A673 (cell line): ENCODE data around the gene SFXN5. TPM values are rescaled to one million over a fixed set of nuclear protein-coding genes. Genes with fewer than 3 reads are reported as not detected.

ENCODE experiments used
- BruUV-seq: library from RNA; stranded (reverse); fragments of 400-500 nt; replicated peaks from 2 replicates; lab custom pipeline; 2021; lab: Mats Ljungman, UMichigan
- CTCF ChIA-PET: fragments of 300-600 bp; sonication (Branson Sonifier 250); formaldehyde crosslinking; loops from one replicate; lab custom pipeline; 2022; ENCODE audit warnings: antibody characterized with exemption; lab: Charles Lee
- POLR2A ChIA-PET: fragments of 300-600 bp; sonication (Branson Sonifier 250); formaldehyde crosslinking; loops from one replicate; lab custom pipeline; 2022; ENCODE audit warnings: antibody characterized with exemption; ENCODE audit not compliant: low non-redundant PET; lab: Charles Lee
- DNase-seq: peaks from one replicate; pipeline ENCODE4 v3.0.0-alpha.2; 2015; ENCODE audit warnings: low spot score
- H3K27ac ChIP-seq: fragments of 200-600 bp; sonication (generic); 2 replicates; pipeline ENCODE4 v1.5.1; 2016; ENCODE audit warnings: mixed run types, low read depth, mild to moderate bottlenecking, mixed read lengths, antibody characterized with exemption, low read length; ENCODE audit not compliant: poor library complexity, severe bottlenecking
- H3K27me3 ChIP-seq: fragments of 200-600 bp; sonication (generic); replicated peaks from 2 replicates; pipeline ENCODE4 v1.6.1; 2017; ENCODE audit warnings: mixed run types, low read depth, mild to moderate bottlenecking, mixed read lengths, antibody characterized with exemption, low read length; ENCODE audit not compliant: insufficient read depth, poor library complexity
- H3K36me3 ChIP-seq: fragments of 200-600 bp; sonication (generic); 2 replicates; pipeline ENCODE4 v1.6.1; 2016; ENCODE audit warnings: mixed run types, mild to moderate bottlenecking, mixed read lengths, antibody characterized with exemption, low read length; ENCODE audit not compliant: insufficient read depth, poor library complexity, severe bottlenecking
- H3K4me1 ChIP-seq: fragments of 200-600 bp; sonication (generic); 2 replicates; pipeline ENCODE4 v1.6.1; 2017; ENCODE audit warnings: mixed run types, mild to moderate bottlenecking, mixed read lengths, antibody characterized with exemption, low read length; ENCODE audit not compliant: insufficient read depth, poor library complexity, severe bottlenecking
- H3K4me3 ChIP-seq: fragments of 200-600 bp; sonication (generic); 2 replicates; pipeline ENCODE4 v1.5.1; 2016; ENCODE audit warnings: low read depth, mixed run types, mild to moderate bottlenecking, mixed read lengths, low read length; ENCODE audit not compliant: poor library complexity, severe bottlenecking
- H3K9me3 ChIP-seq: fragments of 200-600 bp; sonication (generic); 2 replicates; pipeline ENCODE4 v1.6.1; 2016; ENCODE audit warnings: mixed run types, low read depth, mild to moderate bottlenecking, mixed read lengths, antibody characterized with exemption, low read length; ENCODE audit not compliant: poor library complexity, severe bottlenecking
- CTCF ChIP-seq: fragments of 300-800, 200-600 bp; sonication (generic); conservative IDR thresholded peaks from 2 replicates; pipeline ENCODE4 v1.5.1; 2017; ENCODE audit warnings: low read depth, mild to moderate bottlenecking, antibody characterized with exemption, low read length, moderate library complexity, mixed read lengths
- EZH2 ChIP-seq: fragments of 200-600 bp; sonication (generic); IDR thresholded peaks from 2 replicates; pipeline ENCODE4 v1.6.1; 2017; ENCODE audit warnings: borderline replicate concordance, low read depth, mild to moderate bottlenecking, mixed read lengths, antibody characterized with exemption, low read length; ENCODE audit not compliant: poor library complexity, severe bottlenecking
- intact Hi-C: fragments of 100-400 bp; cut with micrococcal nuclease; formaldehyde crosslinking; loops from one replicate; pipeline ENCODE4 v1.10.0; 2022; ENCODE audit not compliant: unreplicated experiment
- total RNA-seq: library from RNA; stranded (reverse); gene quantifications from 2 replicates; pipeline ENCODE4 v1.2.3, GENCODE V29; 2021

Gene SFXN5
- total RNA-seq, 1 experiment from 2014 or later, result 23.1 TPM

DNA sequence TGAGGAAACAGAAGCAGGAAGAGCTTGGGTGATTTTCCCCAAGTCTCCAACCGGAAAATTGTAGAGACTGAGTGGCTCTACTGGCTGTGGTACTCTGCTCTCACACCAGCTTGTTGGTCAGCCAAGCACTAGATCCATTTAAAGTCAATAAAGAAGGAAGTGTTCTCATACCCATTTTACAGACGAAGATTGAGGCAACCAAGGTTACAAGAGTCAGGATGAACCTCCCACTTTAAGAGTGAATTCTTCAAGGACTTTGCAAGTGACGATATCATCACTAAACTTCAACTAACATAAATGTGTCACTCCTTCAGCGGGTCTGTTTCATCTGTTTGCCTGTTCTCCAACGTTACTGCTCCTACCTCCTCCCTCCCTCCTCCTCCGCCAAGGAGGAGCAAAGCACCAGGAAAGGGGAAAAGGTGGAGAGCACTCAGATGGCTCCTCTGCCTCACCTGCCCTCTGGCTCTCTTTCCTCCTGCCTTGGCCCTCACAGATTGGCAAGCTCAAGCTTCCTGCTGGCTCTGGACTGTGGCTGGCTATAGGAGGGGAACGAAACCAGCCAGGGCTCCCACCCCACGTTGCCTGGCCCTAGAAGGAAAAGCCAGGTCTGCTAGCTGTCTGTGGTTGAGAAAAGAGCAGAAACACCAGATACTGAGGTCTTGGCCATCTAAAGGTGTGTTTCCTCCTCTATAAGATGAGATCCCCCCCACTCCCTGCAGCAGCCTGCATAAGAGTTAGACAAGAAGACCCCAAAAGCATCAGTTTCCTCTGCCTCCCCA lies 44.9 kb upstream of the SFXN5 start:
- Histone ChIP-seq H3K9me3 (no peaks in the 10 kb centered on the region), H3K36me3 (no peaks in the 10 kb centered on the region), H3K27ac (no peak overlapping the region), H3K4me1 (peaks cover 3% of the 10 kb centered on the region), H3K4me3 (no peak overlapping the region), H3K27me3 (no peaks in the 10 kb centered on the region)
- TF ChIP-seq CTCF, result no peak
- ChIA-PET POLR2A (no interaction called here), CTCF (interaction anchor here (0.6 kb wide), 1 partner anchor 222 kb away, joined by 5 read pairs; no protein-coding TSS in a partner anchor)
- no peak for DNase-seq
- BruUV-seq, result no TSS peak
- intact Hi-C loops, result no loop called here

GRCh38 chr2:73114273-73114867 lies 42.9 kb upstream of the SFXN5 start:
- Histone ChIP-seq H3K9me3 (no peaks in the 10 kb centered on the region), H3K4me1 (peaks cover 8% of the 10 kb centered on the region), H3K4me3 (no peak overlapping the region), H3K27me3 (no peaks in the 10 kb centered on the region), H3K27ac (no peak overlapping the region), H3K36me3 (no peaks in the 10 kb centered on the region)
- intact Hi-C loops, result no loop called here
- DNase-seq, result peak; percentile 24
- TF ChIP-seq CTCF (no peak), EZH2 (no peak)
- CTCF ChIA-PET, result no interaction called here
- BruUV-seq, result no TSS peak
- POLR2A ChIA-PET, result no interaction called here

- peak; percentile 81 for DNase-seq
- ChIA-PET POLR2A (no interaction called here), CTCF (interaction anchor here (0.7 to 1.4 kb wide), 2 partner anchors 43 to 580 kb away, joined by 3 to 4 read pairs; no protein-coding TSS in a partner anchor)
- Histone ChIP-seq H3K36me3 (no peaks in the 10 kb centered on the region), H3K4me3 (peak within 1 kb of the TSS; percentile 86), H3K4me1 (peaks cover 8% of the 10 kb centered on the region), H3K27me3 (no peaks in the 10 kb centered on the region), H3K27ac (peak within 1 kb of the TSS; percentile 69), H3K9me3 (no peaks in the 10 kb centered on the region)
- TF ChIP-seq EZH2 (no peak), CTCF (no peak)
- BruUV-seq, result no TSS peak
- intact Hi-C loops, result no loop called here
These were observed 41.7 kb upstream of the SFXN5 start, which contains the start of gene RAB11FIP5 for GRCh38 chr2:73112913-73113854. Gene RAB11FIP5, minus strand, starts transcription at chr2:73112948. Its CDS starts 171 bp downstream, at chr2:73112777.
